GM19035 (cell line): ENCODE data around the gene ADPGK.

Experiments
- ATAC-seq: cut with Tn5 transposase; IDR thresholded peaks from one replicate; pipeline ENCODE4 v1.9.1; 2021; ENCODE audit not compliant: unreplicated experiment

Gene ADPGK

GRCh38 chr15:72790302-72790910 lies 6.8 kb upstream of the ADPGK start:
- ATAC-seq = no peak

DNA sequence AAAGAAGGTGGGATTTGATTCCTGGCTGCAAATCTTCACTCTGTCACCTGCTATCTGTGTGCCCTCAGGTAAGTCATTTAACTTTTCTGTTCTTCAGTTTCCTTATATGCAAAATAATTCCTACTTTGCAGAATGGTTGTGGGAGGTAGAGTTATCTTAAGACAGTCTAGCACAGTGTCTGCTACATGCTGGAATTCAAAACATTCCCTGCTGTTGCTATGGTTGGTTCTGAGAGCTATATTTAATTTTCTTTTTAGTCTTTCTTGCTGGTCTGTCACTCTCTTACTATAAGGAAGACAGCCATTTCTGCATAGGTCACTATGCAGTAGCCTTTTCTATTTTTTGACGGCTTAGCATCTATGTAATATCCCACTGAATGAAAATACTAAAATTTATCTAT lies 4.0 kb upstream of the ADPGK start:
- ATAC-seq = no peak

GRCh38 chr15:72786676-72787345 lies 3.3 kb upstream of the ADPGK start:
- no peak for ATAC-seq

DNA sequence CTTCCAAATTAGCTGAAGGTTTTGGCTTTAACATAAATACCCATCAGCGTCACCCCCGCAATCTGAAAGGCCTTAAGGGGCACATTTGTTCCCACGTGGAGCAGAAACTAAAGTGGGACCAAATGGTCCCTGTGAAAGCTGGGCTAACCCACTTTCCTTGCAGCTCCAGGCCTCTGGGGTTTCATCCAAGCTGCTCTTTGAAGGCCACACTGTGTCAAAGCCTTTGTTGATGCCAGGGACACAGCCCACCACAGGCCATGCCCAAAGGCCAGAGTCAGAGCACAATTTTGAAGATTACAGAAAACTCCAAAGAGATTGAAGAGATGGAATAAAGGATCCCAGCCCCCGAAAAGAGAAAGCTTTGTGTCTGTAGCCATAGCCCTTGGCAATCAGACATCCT lies 2.7 kb upstream of the ADPGK start:
- no peak for ATAC-seq

- no peak for ATAC-seq
Measured at GRCh38 chr15:72785841-72786240, 2.3 kb upstream of the ADPGK start.

DNA sequence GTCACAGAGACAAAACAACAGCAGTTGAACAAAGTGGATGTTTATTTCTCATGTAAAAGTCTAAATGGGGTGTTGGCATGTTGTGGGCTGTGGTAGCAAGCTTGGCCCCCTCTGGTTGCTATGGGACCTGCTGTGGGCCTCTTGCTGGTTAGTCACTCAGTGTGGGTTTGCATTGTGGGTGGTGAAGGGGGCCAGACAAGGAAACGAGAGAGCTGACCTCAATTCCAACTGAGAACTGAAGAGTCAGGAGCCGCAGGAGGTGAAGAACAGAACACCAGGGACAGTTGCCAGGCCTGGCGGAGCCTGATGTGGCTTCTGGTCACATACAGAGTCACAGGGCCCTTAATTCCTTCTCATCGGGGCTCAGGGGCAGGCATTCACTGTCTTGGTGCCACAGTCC lies 1.9 kb upstream of the ADPGK start:
- no peak for ATAC-seq

DNA sequence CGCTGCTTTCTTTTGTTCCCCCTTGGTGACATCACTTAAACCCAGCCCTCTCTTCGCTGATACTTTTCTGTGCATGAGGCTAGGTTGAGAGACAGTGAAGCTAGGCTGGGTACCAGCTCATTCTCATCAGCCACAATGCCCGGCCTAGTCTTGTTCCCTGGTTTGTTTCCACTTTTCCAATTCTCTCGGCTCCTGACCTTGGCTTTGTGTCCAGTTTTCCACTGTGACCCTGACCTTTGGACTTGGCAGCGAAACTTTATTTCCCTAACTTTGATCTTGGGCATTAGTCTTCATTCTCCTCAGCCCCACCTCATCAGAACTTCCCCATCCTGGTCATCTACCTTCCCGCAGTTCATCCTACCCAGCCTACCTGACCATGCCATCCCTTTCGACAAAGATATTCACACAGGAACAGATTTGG lies 908 bp upstream of the ADPGK start:
- ATAC-seq = no peak

DNA sequence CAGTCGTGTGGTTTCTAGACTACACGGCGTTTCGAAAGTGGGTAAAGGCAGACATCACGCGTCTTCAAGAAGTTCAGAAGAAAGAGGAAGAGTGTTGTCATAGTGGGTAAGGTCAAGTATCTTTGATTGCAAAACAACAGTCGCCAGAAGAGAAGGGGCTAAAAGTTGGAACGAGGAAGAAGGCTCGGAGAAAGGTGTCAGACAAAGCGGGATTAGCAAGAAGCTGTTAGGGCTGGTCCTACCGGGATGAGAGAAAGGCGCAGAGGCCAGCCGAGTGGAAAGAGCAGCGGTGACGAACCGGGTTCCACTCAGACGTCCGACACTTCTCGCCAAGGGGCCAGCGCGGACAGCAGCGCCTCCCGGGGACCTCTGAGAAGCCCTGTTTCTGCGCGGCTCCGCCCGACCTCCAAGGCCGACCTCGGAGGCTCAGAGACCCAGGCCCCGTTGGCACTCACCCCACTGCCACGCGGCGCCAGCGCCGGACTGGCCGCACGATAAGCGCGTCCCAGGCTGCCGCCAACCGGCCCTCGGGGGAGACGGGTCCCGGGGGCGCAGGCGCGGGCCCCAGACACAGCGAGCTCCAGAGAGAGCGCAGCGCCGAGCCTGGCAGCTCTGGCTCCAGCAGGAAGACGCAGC lies 436 bp downstream of the ADPGK start:
- ATAC-seq = peak; percentile 43

DNA sequence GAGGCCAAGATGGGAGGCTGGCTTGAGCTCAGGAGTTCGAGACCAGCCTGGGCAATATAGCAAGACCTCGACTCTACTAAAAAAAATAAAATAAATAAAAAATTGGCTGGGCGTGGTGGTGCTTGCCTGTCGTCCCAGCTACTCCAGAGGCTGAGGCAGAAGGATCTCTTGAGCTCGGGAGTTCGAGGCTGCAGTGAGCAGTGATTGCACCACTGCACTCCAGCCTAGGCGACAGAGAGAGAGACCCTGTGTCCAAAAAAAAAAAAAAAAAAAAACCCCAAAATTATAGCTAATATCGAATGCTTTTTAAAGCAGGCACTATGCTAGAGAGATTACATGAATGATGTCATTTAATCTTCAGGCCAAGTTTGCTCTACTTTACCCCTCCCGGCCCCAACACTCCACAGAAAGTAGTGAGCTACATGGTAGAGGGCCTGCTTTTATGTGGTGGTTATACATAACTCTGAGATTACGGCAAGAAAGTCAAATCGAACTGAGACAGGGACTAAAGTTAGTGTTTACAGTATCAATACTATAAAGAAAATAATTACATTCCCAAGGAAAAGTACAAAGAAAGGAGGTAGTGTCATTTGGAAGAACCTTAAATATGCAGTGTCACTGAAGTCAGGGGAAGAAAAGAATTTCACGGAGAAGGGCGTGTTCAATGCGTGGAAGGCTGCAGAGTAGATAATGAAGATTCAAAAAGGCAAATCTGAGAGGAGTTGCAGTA lies 1.1 kb downstream of the ADPGK start:
- ATAC-seq = no peak

DNA sequence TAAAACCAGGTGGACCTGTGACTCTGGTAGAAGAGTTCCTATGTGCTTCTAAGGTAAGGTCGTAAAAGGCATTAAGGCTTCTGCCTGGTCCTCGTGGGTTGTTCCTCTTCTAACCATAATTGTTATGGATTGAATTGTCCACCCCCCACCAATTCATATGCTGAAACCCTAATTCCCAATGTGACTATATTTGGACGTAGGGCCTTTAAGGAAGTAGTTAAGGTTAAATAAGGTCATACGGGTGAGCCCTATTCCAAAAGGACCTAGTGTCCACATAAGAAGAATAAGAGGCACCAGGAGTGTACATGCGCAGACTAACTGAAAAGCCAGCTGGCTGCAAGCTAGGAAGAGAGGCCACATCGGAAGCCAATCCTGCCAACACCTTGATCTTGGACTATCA lies 1.9 kb downstream of the ADPGK start:
- no peak for ATAC-seq

- ATAC-seq = no peak
Measured at GRCh38 chr15:72778796-72779195, 4.8 kb downstream of the ADPGK start.

GRCh38 chr15:72774696-72775383 lies 8.7 kb downstream of the ADPGK start:
- ATAC-seq = no peak

GRCh38 chr15:72771329-72771725 lies 12.2 kb downstream of the ADPGK start:
- no peak for ATAC-seq

GRCh38 chr15:72770673-72771328 lies 12.8 kb downstream of the ADPGK start:
- ATAC-seq = no peak

DNA sequence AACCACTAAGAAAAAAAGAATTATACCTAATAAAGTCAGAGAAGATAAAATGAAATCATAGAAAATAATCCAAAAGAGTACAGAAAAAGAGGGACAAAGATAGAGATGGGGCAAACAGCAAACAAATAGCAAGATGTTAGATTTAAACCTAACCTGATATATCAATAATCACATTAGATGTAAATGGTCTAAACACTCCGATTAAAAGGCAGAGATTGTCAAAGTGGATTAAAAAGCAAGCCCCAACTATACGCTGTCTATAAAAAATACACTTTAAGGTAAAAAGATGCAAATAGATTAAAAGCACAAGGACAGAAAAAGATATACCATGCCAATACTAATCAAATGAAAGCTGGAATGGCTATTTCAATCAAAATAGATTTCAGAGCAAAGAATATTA lies 16.8 kb downstream of the ADPGK start:
- ATAC-seq = no peak

DNA sequence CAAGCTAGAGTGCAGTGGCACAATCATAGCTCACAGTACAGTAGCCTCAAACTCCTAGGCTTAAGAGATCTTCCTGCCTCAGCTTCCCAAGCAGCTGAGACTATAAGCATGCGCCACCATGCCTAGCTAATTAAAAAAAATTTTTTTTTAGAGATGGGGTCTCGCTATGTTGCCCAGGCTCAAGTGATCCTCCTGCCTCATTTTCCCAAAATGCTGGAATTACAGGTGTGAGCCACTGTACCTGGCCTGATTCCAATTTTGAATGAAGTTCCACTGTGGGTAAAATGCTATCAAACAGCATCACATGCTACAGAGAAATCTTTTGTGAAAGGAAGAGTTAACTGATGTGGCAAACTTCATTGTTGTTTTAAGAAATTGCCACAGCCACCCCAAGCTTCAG lies 17.5 kb downstream of the ADPGK start:
- ATAC-seq = no peak

DNA sequence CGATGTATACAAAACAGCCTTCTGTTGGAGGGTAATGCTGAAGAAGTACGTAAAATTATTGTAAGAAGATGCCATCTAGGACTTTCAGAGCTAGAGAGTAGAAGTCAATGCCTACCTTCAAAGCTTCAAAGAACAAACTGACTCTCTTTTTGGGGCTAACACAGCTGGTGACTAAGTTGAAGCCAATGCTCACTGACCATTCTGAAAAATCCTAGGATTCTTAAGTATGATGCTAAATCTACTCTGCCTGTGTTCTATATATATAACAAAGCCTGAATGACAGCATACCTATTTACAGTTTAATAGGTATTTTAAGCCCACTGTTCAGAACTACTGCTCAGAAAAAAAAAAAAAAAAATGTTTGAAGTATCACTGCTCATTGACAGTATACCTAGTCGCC lies 18.9 kb downstream of the ADPGK start:
- no peak for ATAC-seq

GRCh38 chr15:72760590-72761260 lies 22.8 kb downstream of the ADPGK start:
- no peak for ATAC-seq

GRCh38 chr15:72758182-72758581 lies 25.4 kb downstream of the ADPGK start:
- no peak for ATAC-seq

- no peak for ATAC-seq
Measured at GRCh38 chr15:72754096-72754495, 29.5 kb downstream of the ADPGK start.
